Loucy (cell line): ENCODE data around the gene OBP2B.
"Not testable (repeated sequence)": the region's sequence is repeated elsewhere in the genome, so short reads cannot be mapped to it uniquely, and the experiment has no call there.

Source experiments
- H2AFZ ChIP-seq: fragments of 200-600 bp; sonication (generic); 2 replicates; pipeline ENCODE4 v1.6.0; 2016; ENCODE audit warnings: antibody characterized with exemption, mild to moderate bottlenecking, low read length, moderate library complexity
- H3F3A ChIP-seq: fragments of 200-600 bp; 2 replicates; pipeline ENCODE4 v1.6.0; 2016; ENCODE audit warnings: antibody characterized with exemption, low read depth, mild to moderate bottlenecking
- H3K27me3 ChIP-seq: fragments of 200-600 bp; sonication (generic); 2 replicates; pipeline ENCODE4 v1.6.1; 2014; ENCODE audit warnings: low read length, mild to moderate bottlenecking; ENCODE audit not compliant: insufficient read depth, poor library complexity, severe bottlenecking
- H3K36me3 ChIP-seq: fragments of 200-600 bp; sonication (generic); 2 replicates; pipeline ENCODE4 v1.6.1; 2016; ENCODE audit warnings: low read length; ENCODE audit not compliant: insufficient read depth
- H3K4me1 ChIP-seq: fragments of 200-600 bp; sonication (generic); 2 replicates; pipeline ENCODE4 v1.5.1; 2014; ENCODE audit warnings: low read length, mild to moderate bottlenecking; ENCODE audit not compliant: insufficient read depth, poor library complexity, severe bottlenecking
- H3K4me2 ChIP-seq: fragments of 200-600 bp; sonication (generic); 2 replicates; pipeline ENCODE4 v1.6.0; 2014; ENCODE audit warnings: antibody characterized with exemption, low read length, low read depth, mild to moderate bottlenecking; ENCODE audit not compliant: poor library complexity, severe bottlenecking
- H3K4me3 ChIP-seq: fragments of 200-600 bp; sonication (generic); 2 replicates; pipeline ENCODE4 v1.5.1; 2014; ENCODE audit warnings: low read length, mild to moderate bottlenecking, mixed read lengths; ENCODE audit not compliant: poor library complexity, severe bottlenecking
- H3K79me2 ChIP-seq: fragments of 200-600 bp; sonication (generic); 2 replicates; pipeline ENCODE4 v1.6.1; 2014; ENCODE audit warnings: low read length; ENCODE audit not compliant: insufficient read depth
- H3K9ac ChIP-seq: fragments of 200-600 bp; sonication (generic); 2 replicates; pipeline ENCODE4 v1.6.0; 2014; ENCODE audit warnings: mild to moderate bottlenecking, low read depth, low read length, moderate library complexity; ENCODE audit not compliant: poor library complexity, severe bottlenecking
- H3K9me2 ChIP-seq: fragments of 200-600 bp; sonication (generic); replicated peaks from 2 replicates; pipeline ENCODE4 v1.6.1; 2016; ENCODE audit warnings: low read depth, low read length, mixed read lengths
- H3K9me3 ChIP-seq: fragments of 200-600 bp; sonication (generic); 2 replicates; pipeline ENCODE4 v1.6.1; 2014; ENCODE audit warnings: mild to moderate bottlenecking, antibody characterized with exemption, low read length, low read depth; ENCODE audit not compliant: insufficient read depth
- H4K20me1 ChIP-seq: fragments of 200-600 bp; sonication (generic); 2 replicates; pipeline ENCODE4 v1.6.0; 2014; ENCODE audit warnings: antibody characterized with exemption, low read length, mild to moderate bottlenecking; ENCODE audit not compliant: insufficient read depth, poor library complexity, severe bottlenecking
- CTCF ChIP-seq: fragments of 200-600 bp; sonication (generic); conservative IDR thresholded peaks from 2 replicates; pipeline ENCODE4 v1.5.1; 2014; ENCODE audit warnings: mild to moderate bottlenecking, antibody characterized with exemption, low read length
- EZH2phosphoT487 ChIP-seq: fragments of 200-600 bp; IDR thresholded peaks from 2 replicates; pipeline ENCODE4 v1.6.1; 2018; ENCODE audit warnings: antibody characterized with exemption, mild to moderate bottlenecking, moderate library complexity, borderline replicate concordance

OBP2B gene

GRCh38 chr9:133238851-133239532 lies 29.9 kb upstream of the OBP2B start:
- H2AFZ ChIP-seq = no peak overlapping the region
- H3K4me2 ChIP-seq = no peak overlapping the region
- H3K27me3 ChIP-seq = no peaks in the 10 kb centered on the region

GRCh38 chr9:133238272-133238850 lies 29.3 kb upstream of the OBP2B start:
- no peaks in the 10 kb centered on the region for H3F3A ChIP-seq
- no peak overlapping the region for H3K9ac ChIP-seq
- no peak overlapping the region for H3K4me3 ChIP-seq

More at GRCh38 chr9:133238851-133239532, 29.9 kb upstream of the OBP2B start:
- H3K9me2 ChIP-seq = no peaks in the 10 kb centered on the region
- no peaks in the 10 kb centered on the region for H3K36me3 ChIP-seq
- H3K79me2 ChIP-seq = no peaks in the 10 kb centered on the region
- no peak overlapping the region for H3K9ac ChIP-seq
- TF ChIP-seq CTCF = peak; percentile 71
- no peak for TF ChIP-seq EZH2phosphoT487
- H3K4me3 ChIP-seq = no peak overlapping the region
- H3F3A ChIP-seq = no peaks in the 10 kb centered on the region
- no peaks in the 10 kb centered on the region for H3K4me1 ChIP-seq
- H4K20me1 ChIP-seq = no peaks in the 10 kb centered on the region
- no peaks in the 10 kb centered on the region for H3K9me3 ChIP-seq

GRCh38 chr9:133237035-133237731 lies 28.1 kb upstream of the OBP2B start:
- H3F3A ChIP-seq = no peaks in the 10 kb centered on the region
- no peaks in the 10 kb centered on the region for H3K9me2 ChIP-seq
- H3K79me2 ChIP-seq = no peaks in the 10 kb centered on the region
- H3K27me3 ChIP-seq = no peaks in the 10 kb centered on the region
- H4K20me1 ChIP-seq = no peaks in the 10 kb centered on the region
- H2AFZ ChIP-seq = no peak overlapping the region
- no peak overlapping the region for H3K9ac ChIP-seq
- no peaks in the 10 kb centered on the region for H3K9me3 ChIP-seq
- H3K4me2 ChIP-seq = no peak overlapping the region
- no peak overlapping the region for H3K4me3 ChIP-seq
- no peaks in the 10 kb centered on the region for H3K36me3 ChIP-seq
- no peak for TF ChIP-seq CTCF
- no peak for TF ChIP-seq EZH2phosphoT487
- no peaks in the 10 kb centered on the region for H3K4me1 ChIP-seq

More at GRCh38 chr9:133238272-133238850, 29.3 kb upstream of the OBP2B start:
- H3K4me1 ChIP-seq = no peaks in the 10 kb centered on the region
- TF ChIP-seq EZH2phosphoT487 (no peak), CTCF (no peak)
- no peak overlapping the region for H2AFZ ChIP-seq
- no peaks in the 10 kb centered on the region for H3K79me2 ChIP-seq
- H3K4me2 ChIP-seq = no peak overlapping the region
- H3K9me2 ChIP-seq = no peaks in the 10 kb centered on the region
- no peaks in the 10 kb centered on the region for H4K20me1 ChIP-seq
- no peaks in the 10 kb centered on the region for H3K27me3 ChIP-seq
- no peaks in the 10 kb centered on the region for H3K36me3 ChIP-seq
- H3K9me3 ChIP-seq = no peaks in the 10 kb centered on the region

- not testable (repeated sequence) for H3K9ac ChIP-seq, H3K4me1 ChIP-seq, H3K4me2 ChIP-seq, H4K20me1 ChIP-seq, H3K9me2 ChIP-seq, H3K4me3 ChIP-seq, H3K79me2 ChIP-seq, H3K27me3 ChIP-seq, H3F3A ChIP-seq, H2AFZ ChIP-seq, H3K9me3 ChIP-seq, H3K36me3 ChIP-seq
Observed at GRCh38 chr9:133236291-133237034, 27.4 kb upstream of the OBP2B start.
